ENCODE data around the gene RIMBP3C. TPM values are rescaled to one million over a fixed set of nuclear protein-coding genes. Genes with fewer than 3 reads are reported as not detected.
"Not testable (repeated sequence)": the region's sequence is repeated elsewhere in the genome, so short reads cannot be mapped to it uniquely, and the experiment has no call there.

The RIMBP3C gene
- polyA plus RNA-seq, 1 of the 3 experiments (the other 2 are of a cell fraction) = 0.02 TPM

GRCh38 chr22:21563912-21564311 is 12.7 kb upstream of the RIMBP3C start (continued):
- TF ChIP-seq CHD2 (IDR thresholded peaks at IDR 0.05; ENCODE audit: low read length, partially characterized antibody) (no peak), EP300 (IDR thresholded peaks at IDR 0.05; ENCODE audit: borderline replicate concordance in 1 of 2, low read depth in 1 of 2, low read length in 1 of 2) (no peak), TEAD4 (IDR thresholded peaks at IDR 0.05; ENCODE audit: borderline replicate concordance, insufficient read depth) (no peak), SIN3A (IDR thresholded peaks at IDR 0.05; ENCODE audit: borderline replicate concordance, low read depth, low read length) (no peak), FOXM1 (IDR thresholded peaks at IDR 0.05; ENCODE audit: low read depth) (no peak), TCF12 (IDR thresholded peaks at IDR 0.05) (no peak), USF1 (IDR thresholded peaks at IDR 0.05; ENCODE audit: borderline replicate concordance, low read depth) (no peak), JUND (IDR thresholded peaks at IDR 0.05) (no peak), USF2 (IDR thresholded peaks at IDR 0.05; ENCODE audit: borderline replicate concordance, low read depth, low read length) (no peak), RCOR1 (IDR thresholded peaks at IDR 0.05; ENCODE audit: low read length) (no peak), MEF2A (IDR thresholded peaks at IDR 0.05; ENCODE audit: borderline replicate concordance, low read depth) (no peak), YY1 (IDR thresholded peaks at IDR 0.05; ENCODE audit: low read depth) (no peak), MXI1 (IDR thresholded peaks at IDR 0.05; ENCODE audit: low read depth, low read length) (no peak), GATA2 (CRISPR knock-in tag; IDR thresholded peaks at IDR 0.05) (no peak)

- H3K9me3 ChIP-seq; H3K79me2 ChIP-seq (ENCODE audit: insufficient read depth); DNase-seq; H2AFZ ChIP-seq (ENCODE audit: low read depth); H3K27ac ChIP-seq (ENCODE audit: low read depth in 2 of 2, low read length in 1 of 2); H3K27me3 ChIP-seq (ENCODE audit: insufficient read depth); H3K9ac ChIP-seq; CTCF ChIA-PET; H3F3A ChIP-seq (replicated peaks; ENCODE audit: insufficient read depth); H3K4me3 ChIP-seq (ENCODE audit: low read depth in 2 of 2, low read length in 1 of 2); H3K4me1 ChIP-seq (ENCODE audit: control insufficient read depth in 1 of 2, insufficient read depth in 2 of 2, low read depth in 1 of 2, low read length in 1 of 2); H3K36me3 ChIP-seq (replicated peaks in 1 of 2; ENCODE audit: control insufficient read depth in 1 of 2, insufficient read depth in 2 of 2, low read length in 1 of 2); H3K4me2 ChIP-seq; H4K20me1 ChIP-seq (ENCODE audit: insufficient read depth); POLR2A ChIA-PET; H3K9me2 ChIP-seq: not testable (repeated sequence)
- 43% methylated on average over 1 of the region's 3 CpGs for WGBS (ENCODE audit: low lambda C conversion rate)
Observed at GRCh38 chr22:21560657-21561056, 9.4 kb upstream of the RIMBP3C start.

- CTCF ChIA-PET; H3K4me2 ChIP-seq; H3F3A ChIP-seq (replicated peaks; ENCODE audit: insufficient read depth); H3K9me2 ChIP-seq; H3K9ac ChIP-seq; POLR2A ChIA-PET; H3K27ac ChIP-seq (ENCODE audit: low read depth in 2 of 2, low read length in 1 of 2); H4K20me1 ChIP-seq (ENCODE audit: insufficient read depth); DNase-seq; H3K79me2 ChIP-seq (ENCODE audit: insufficient read depth); H3K4me1 ChIP-seq (ENCODE audit: control insufficient read depth in 1 of 2, insufficient read depth in 2 of 2, low read depth in 1 of 2, low read length in 1 of 2); H3K27me3 ChIP-seq (ENCODE audit: insufficient read depth); H3K4me3 ChIP-seq (ENCODE audit: low read depth in 2 of 2, low read length in 1 of 2); H3K36me3 ChIP-seq (replicated peaks in 1 of 2; ENCODE audit: control insufficient read depth in 1 of 2, insufficient read depth in 2 of 2, low read length in 1 of 2); H3K9me3 ChIP-seq; H2AFZ ChIP-seq (ENCODE audit: low read depth): not testable (repeated sequence)
- whole genome bisulfite sequencing (ENCODE audit: low lambda C conversion rate) = no CpG with 5 or more reads among the region's 10 CpGs
Observed at GRCh38 chr22:21559345-21560125, 8.3 kb upstream of the RIMBP3C start.

GRCh38 chr22:21550678-21551047 is 598 bp downstream of the RIMBP3C start:
- H3K36me3 ChIP-seq (replicated peaks in 1 of 2; ENCODE audit: control insufficient read depth in 1 of 2, insufficient read depth in 2 of 2, low read length in 1 of 2); H3K27ac ChIP-seq (ENCODE audit: low read depth in 2 of 2, low read length in 1 of 2); DNase-seq; H3K4me1 ChIP-seq (ENCODE audit: control insufficient read depth in 1 of 2, insufficient read depth in 2 of 2, low read depth in 1 of 2, low read length in 1 of 2); CTCF ChIA-PET; H3K79me2 ChIP-seq (ENCODE audit: insufficient read depth); H4K20me1 ChIP-seq (ENCODE audit: insufficient read depth); POLR2A ChIA-PET; H3K27me3 ChIP-seq (ENCODE audit: insufficient read depth); H3K9me3 ChIP-seq; H2AFZ ChIP-seq (ENCODE audit: low read depth); H3K9ac ChIP-seq; H3K4me2 ChIP-seq; H3K9me2 ChIP-seq; H3K4me3 ChIP-seq (ENCODE audit: low read depth in 2 of 2, low read length in 1 of 2); H3F3A ChIP-seq (replicated peaks; ENCODE audit: insufficient read depth): not testable (repeated sequence)
- WGBS (ENCODE audit: low lambda C conversion rate) = no CpG with 5 or more reads among the region's 44 CpGs

- H4K20me1 ChIP-seq (ENCODE audit: insufficient read depth); H3K4me1 ChIP-seq (ENCODE audit: control insufficient read depth in 1 of 2, insufficient read depth in 2 of 2, low read depth in 1 of 2, low read length in 1 of 2); CTCF ChIA-PET; H2AFZ ChIP-seq (ENCODE audit: low read depth); POLR2A ChIA-PET; DNase-seq; H3K9me2 ChIP-seq; H3K4me2 ChIP-seq; H3K27ac ChIP-seq (ENCODE audit: low read depth in 2 of 2, low read length in 1 of 2); H3K9ac ChIP-seq; H3K27me3 ChIP-seq (ENCODE audit: insufficient read depth); H3K4me3 ChIP-seq (ENCODE audit: low read depth in 2 of 2, low read length in 1 of 2); H3K36me3 ChIP-seq (replicated peaks in 1 of 2; ENCODE audit: control insufficient read depth in 1 of 2, insufficient read depth in 2 of 2, low read length in 1 of 2); H3F3A ChIP-seq (replicated peaks; ENCODE audit: insufficient read depth); H3K79me2 ChIP-seq (ENCODE audit: insufficient read depth); H3K9me3 ChIP-seq: not testable (repeated sequence)
- no CpG with 5 or more reads among the region's 62 CpGs for WGBS (ENCODE audit: low lambda C conversion rate)
Observed at GRCh38 chr22:21550008-21550677, 1.1 kb downstream of the RIMBP3C start.
